GM12878 (cell line): ENCODE measurements around the gene ADA. TPM values are rescaled to one million over a fixed set of nuclear protein-coding genes. Genes with fewer than 3 reads are reported as not detected.
A peak's percentile ranks its signal among the peaks of the same experiment; 100 is the strongest.

Experiments
- ATAC-seq: fragments of 200-7000 bp; cut with Tn5 transposase; 3 replicates; pipeline ENCODE4 v1.9.1; 2020; ENCODE audit warnings: mild to moderate bottlenecking, moderate library complexity
- BruUV-seq: library from RNA; stranded (reverse); fragments of 400-500 nt; replicated peaks from 2 replicates; lab custom pipeline; 2021; lab: Mats Ljungman, UMichigan
- CTCF ChIA-PET: fragments of 300-600 bp; sonication (Branson Sonifier 250); formaldehyde crosslinking; extraction: SDS; loops from one replicate; lab custom pipeline; 2021; ENCODE audit warnings: inconsistent platforms; lab: Yijun Ruan, JAX
- POLR2A ChIA-PET: fragments of 350-600 bp; formaldehyde crosslinking; extraction: SDS; loops from one replicate; lab custom pipeline; 2021; ENCODE audit warnings: inconsistent platforms; lab: Charles Lee
- RAD21 ChIA-PET: fragments of 300-600 bp; sonication (Branson Sonifier 250); formaldehyde crosslinking; loops from one replicate; lab custom pipeline; 2023; ENCODE audit warnings: antibody characterized with exemption; ENCODE audit not compliant: unreplicated experiment; lab: Charles Lee
- SMC1A ChIA-PET: fragments of 300-600 bp; sonication (Branson Sonifier 250); formaldehyde crosslinking; loops from one replicate; lab custom pipeline; 2023; ENCODE audit not compliant: unreplicated experiment, uncharacterized antibody; lab: Charles Lee
- DNase-seq: peaks from one replicate; pipeline ENCODE4 v3.0.0-alpha.2; 2011; ENCODE audit warnings: low read depth, low spot score
- FAIRE-seq: peaks from 3 replicates; lab custom pipeline; 2011; peaks lifted over from hg19 to GRCh38; lab: Jason Lieb, UNC
- H2AFZ ChIP-seq: 2 replicates; pipeline ENCODE4 v1.6.0; 2011; ENCODE audit warnings: low read depth, low read length, control low read depth; ENCODE audit not compliant: control insufficient read depth
- H3K27ac ChIP-seq: 2 replicates; pipeline ENCODE4 v1.5.1; 2011; ENCODE audit warnings: control low read depth; ENCODE audit not compliant: control insufficient read depth, insufficient read depth
- H3K27me3 ChIP-seq, 2 experiments: replicated peaks in 1 of 2; 2 replicates each; pipeline versions ENCODE4 v1.6.0 to v1.6.1; 2011; ENCODE audit warnings: low read length in 1 of 2; ENCODE audit not compliant: control insufficient read depth in 2 of 2, insufficient read depth in 2 of 2
- H3K36me3 ChIP-seq, 2 experiments: 2 replicates each; pipeline ENCODE4 v1.5.1; 2011; ENCODE audit warnings: low read length in 1 of 2; ENCODE audit not compliant: control insufficient read depth in 2 of 2, insufficient read depth in 2 of 2
- H3K4me1 ChIP-seq: 2 replicates; pipeline ENCODE4 v1.6.1; 2011; ENCODE audit warnings: mild to moderate bottlenecking, low read length, moderate library complexity, mixed read lengths; ENCODE audit not compliant: control insufficient read depth, insufficient read depth
- H3K4me2 ChIP-seq: 2 replicates; pipeline ENCODE4 v1.6.0; 2011; ENCODE audit warnings: control low read depth; ENCODE audit not compliant: control insufficient read depth, insufficient read depth
- H3K4me3 ChIP-seq: fragments of 200-600 bp; sonication (generic); 2 replicates; pipeline ENCODE4 v1.5.1; 2016
- H3K79me2 ChIP-seq: 2 replicates; pipeline ENCODE4 v1.6.0; 2011; ENCODE audit warnings: low read length; ENCODE audit not compliant: control insufficient read depth, insufficient read depth
- H3K9ac ChIP-seq: 2 replicates; pipeline ENCODE4 v1.8.0; 2011; ENCODE audit warnings: low read length, control low read depth, mixed read lengths; ENCODE audit not compliant: control insufficient read depth, insufficient read depth
- H3K9me3 ChIP-seq: replicated peaks from 3 replicates; pipeline ENCODE4 v1.5.1; 2011; ENCODE audit warnings: mild to moderate bottlenecking, low read length; ENCODE audit not compliant: control insufficient read depth, insufficient read depth
- H4K20me1 ChIP-seq: 2 replicates; pipeline ENCODE4 v1.6.0; 2011; ENCODE audit not compliant: control insufficient read depth, insufficient read depth
- ASH2L ChIP-seq: fragments of 300-600, 200-600 bp; sonication (generic); IDR thresholded peaks from 2 replicates; pipeline ENCODE4 v1.6.1; 2017; ENCODE audit warnings: low read depth, mild to moderate bottlenecking, borderline replicate concordance
- CHD1 ChIP-seq: IDR thresholded peaks from 2 replicates; pipeline ENCODE4 v1.6.1; 2012; ENCODE audit warnings: low read depth, low read length, improper control_type of control experiment
- CTCF ChIP-seq, 3 experiments: IDR thresholded peaks in 2 of 3; conservative IDR thresholded peaks in 1 of 3; 2 replicates each; pipeline ENCODE4 v1.5.1; 2011; ENCODE audit warnings: low read depth in 3 of 3, low read length in 3 of 3, mild to moderate bottlenecking in 3 of 3, control low read depth in 2 of 3, moderate library complexity in 2 of 3, inconsistent platforms in 1 of 3, mixed read lengths in 1 of 3; ENCODE audit not compliant: control insufficient read depth in 2 of 3, insufficient read depth in 1 of 3; ENCODE audit errors: extremely low read depth in 1 of 3
- HDGF ChIP-seq: fragments of 450-650 bp; IDR thresholded peaks from 2 replicates; pipeline ENCODE4 v1.6.1; 2016; ENCODE audit warnings: antibody characterized with exemption
- IKZF1 ChIP-seq: fragments of 450-650 bp; conservative IDR thresholded peaks from 2 replicates; pipeline ENCODE4 v1.6.1; 2017; ENCODE audit warnings: antibody characterized with exemption, mild to moderate bottlenecking
- JUND ChIP-seq: IDR thresholded peaks from 2 replicates; pipeline ENCODE4 v1.6.1; 2012; ENCODE audit warnings: low read depth, mild to moderate bottlenecking, low read length, improper control_type of control experiment, moderate library complexity
- MEF2B ChIP-seq: fragments of 450-650 bp; IDR thresholded peaks from 2 replicates; pipeline ENCODE4 v1.6.1; 2018; ENCODE audit warnings: mild to moderate bottlenecking, moderate library complexity; ENCODE audit not compliant: partially characterized antibody, poor library complexity, severe bottlenecking
- RELB ChIP-seq: fragments of 450-650 bp; IDR thresholded peaks from 2 replicates; pipeline ENCODE4 v1.6.1; 2017; ENCODE audit warnings: low read depth, mild to moderate bottlenecking, moderate library complexity
- TCF7 ChIP-seq: IDR thresholded peaks from 2 replicates; pipeline ENCODE4 v1.6.1; 2014; ENCODE audit warnings: antibody characterized with exemption, borderline replicate concordance
- WGBS: methylation state at CpG from one replicate; pipeline ENCODE4 v1.1.6; 2016; ENCODE audit warnings: low lambda C conversion rate; ENCODE audit not compliant: insufficient replicate concordance, insufficient coverage; ENCODE audit errors: missing lambda C conversion rate; 5-methylcytosine and 5-hydroxymethylcytosine counted together
- in situ Hi-C: fragments of 300-500 bp; cut with MboI; formaldehyde crosslinking; loops from 9 replicates; pipeline ENCODE4 v1.14.3; 2018; ENCODE audit warnings: mixed read lengths
- intact Hi-C: fragments of 100-400 bp; cut with micrococcal nuclease; formaldehyde crosslinking; loops from one replicate; pipeline ENCODE4 v1.14.2; 2022; ENCODE audit not compliant: unreplicated experiment
- polyA plus RNA-seq, 11 experiments: library from polyadenylated mRNA; depleted of rRNA in 4 of 11; unstranded in 6 of 11; stranded (reverse) in 5 of 11; fragments of >200 nt; fragmentation: Nextera tagmentation in 4 of 11; fragmentation: Illumina TruSeq in 1 of 11; extraction: Ambion mirVana in 4 of 11; extraction: Trizol in 1 of 11; gene quantifications; 1 replicate in 1 of 11; 2 replicates in 10 of 11; pipeline versions ENCODE4 v1.2.1 to v1.2.3, GENCODE V29; 2011 to 2016; ENCODE audit warnings: inconsistent platforms in 2 of 11, missing spikeins in 2 of 11, low read depth in 1 of 11
- total RNA-seq, 4 experiments: library from RNA; depleted of rRNA in 3 of 4; stranded (reverse); fragments of >200 nt in 3 of 4; fragmentation: Illumina TruSeq in 1 of 4; extraction: Trizol in 1 of 4; gene quantifications; 2 replicates each; pipeline versions ENCODE4 v1.2.1 to v1.2.3, GENCODE V29; 2013 to 2021

ADA gene
- total and polyA plus RNA-seq, 10 of the 15 experiments (the other 5 are each of a cell fraction or from before 2014, with no cell fraction given): 40.9 to 217 (median 90.8) TPM

GRCh38 chr20:44618318-44618731, 33.2 kb downstream of the ADA start (continued):
- 0 out of 2 replicates have a peak, but pooled peaks have one; percentile 21 for TF ChIP-seq RELB
- peak; percentile 55 for TF ChIP-seq IKZF1

GRCh38 chr20:44616604-44616964, 34.9 kb downstream of the ADA start:
- H3K4me1 ChIP-seq: peaks cover 17% of the 10 kb centered on the region

More at GRCh38 chr20:44616604-44616964, 34.9 kb downstream of the ADA start:
- H3K36me3 ChIP-seq: peaks cover 24 to 43% of the 10 kb centered on the region in 2 experiments
- no peaks in the 10 kb centered on the region for H3K9me3 ChIP-seq
- ChIA-PET CTCF (interaction anchor here (1.0 to 6.3 kb wide), 5 partner anchors 20 to 74 kb away, joined by 3 to 57 read pairs (median 5); no protein-coding TSS in a partner anchor), POLR2A (no interaction called here), SMC1A (interaction anchor here (0.8 to 3.0 kb wide), 5 partner anchors 27 to 67 kb away, joined by 4 to 33 read pairs (median 9); no protein-coding TSS in a partner anchor), RAD21 (interaction anchor here (1.0 to 3.7 kb wide), 3 partner anchors 30 to 67 kb away, joined by 3 to 37 read pairs (median 3); no protein-coding TSS in a partner anchor)
- no peak overlapping the region for H3K4me2 ChIP-seq
- no peak overlapping the region for H2AFZ ChIP-seq
- in situ Hi-C loops (no loop called here), intact Hi-C loops (no loop called here)
- no peak overlapping the region for H3K27ac ChIP-seq
- H3K79me2 ChIP-seq: no peaks in the 10 kb centered on the region
- WGBS: 92% methylated on average over 14 of the region's 14 CpGs
- FAIRE-seq (no peak), DNase-seq (no peak), ATAC-seq (no peak)
- TF ChIP-seq HDGF (no peak), JUND (no peak), MEF2B (no peak), CTCF (IDR thresholded peaks at IDR 0.05 in 2 of 3, conservative IDR thresholded peaks at IDR 0.05 in 1 of 3; ENCODE audit: control insufficient read depth in 2 of 3, extremely low read depth in 1 of 3, insufficient read depth in 1 of 3, low read depth in 3 of 3, low read length in 3 of 3) (no peak), ASH2L (no peak), CHD1 (no peak), TCF7 (no peak)
- BruUV-seq: no TSS peak
- H3K27me3 ChIP-seq: no peaks in the 10 kb centered on the region
- no peak overlapping the region for H3K9ac ChIP-seq
- no peak overlapping the region for H3K4me3 ChIP-seq
- no peaks in the 10 kb centered on the region for H4K20me1 ChIP-seq
